WTC11 (cell line): Measurements from ENCODE around the gene ATAD2B. TPM values are rescaled to one million over a fixed set of nuclear protein-coding genes. Genes with fewer than 3 reads are reported as not detected.
A peak's percentile ranks its signal among the peaks of the same experiment; 100 is the strongest.

Source experiments
- ATAC-seq: fragments of 200-7000 bp; cut with Tn5 transposase; 2 replicates; pipeline ENCODE4 v1.10.0; 2021; ENCODE audit warnings: mild to moderate bottlenecking, moderate library complexity
- Bru-seq: library from RNA; stranded (reverse); fragments of 400-500 nt; gene quantifications from one replicate; lab custom pipeline; 2021; lab: Mats Ljungman, UMichigan
- CTCF ChIA-PET: fragments of 300-600 bp; sonication (Branson Sonifier 250); formaldehyde crosslinking; loops from one replicate; lab custom pipeline; 2021; ENCODE audit warnings: antibody characterized with exemption; lab: Charles Lee
- POLR2A ChIA-PET: fragments of 350-600 bp; sonication (Branson Sonifier 250); formaldehyde crosslinking; loops from one replicate; lab custom pipeline; 2021; ENCODE audit warnings: antibody characterized with exemption; lab: Charles Lee
- DNase-seq: peaks from one replicate; pipeline ENCODE4 v3.0.0; 2021; ENCODE audit warnings: low spot score
- H3K27ac Mint-ChIP-seq: 2 replicates; pipeline ENCODE4 v1.8.0; 2021; ENCODE audit warnings: mixed read lengths
- H3K27me3 Mint-ChIP-seq: 2 replicates; pipeline ENCODE4 v1.8.0; 2021; ENCODE audit warnings: low read depth, mild to moderate bottlenecking, moderate library complexity, mixed read lengths
- H3K36me3 Mint-ChIP-seq: 2 replicates; pipeline ENCODE4 v1.8.0; 2021; ENCODE audit warnings: mixed read lengths
- H3K4me1 Mint-ChIP-seq: 2 replicates; pipeline ENCODE4 v1.8.0; 2022; ENCODE audit warnings: mixed read lengths
- H3K4me3 Mint-ChIP-seq: 2 replicates; pipeline ENCODE4 v1.8.0; 2021; ENCODE audit warnings: mild to moderate bottlenecking, moderate library complexity, mixed read lengths
- H3K9me3 Mint-ChIP-seq: 2 replicates; pipeline ENCODE4 v1.8.0; 2021; ENCODE audit warnings: mixed read lengths
- ARID4B ChIP-seq: sonication (generic); formaldehyde crosslinking; IDR thresholded peaks from 2 replicates; pipeline ENCODE4 v1.8.0; 2023; ENCODE audit warnings: missing genetic modification reagents, mild to moderate bottlenecking, borderline replicate concordance
- ATF1 ChIP-seq: sonication (generic); formaldehyde crosslinking; IDR thresholded peaks from 2 replicates; pipeline ENCODE4 v1.8.1; 2023; ENCODE audit warnings: mild to moderate bottlenecking, moderate library complexity, missing genetic modification reagents
- ATF2 ChIP-seq: sonication (generic); formaldehyde crosslinking; IDR thresholded peaks from 2 replicates; pipeline ENCODE4 v1.8.1; 2022; ENCODE audit warnings: low read depth, missing genetic modification reagents, borderline replicate concordance
- CBFB ChIP-seq: sonication (generic); formaldehyde crosslinking; IDR thresholded peaks from 2 replicates; pipeline ENCODE4 v1.8.1; 2022; ENCODE audit warnings: mild to moderate bottlenecking, low read depth, missing genetic modification reagents
- CREB1 ChIP-seq: sonication (generic); formaldehyde crosslinking; IDR thresholded peaks from 2 replicates; pipeline ENCODE4 v1.8.0; 2023; ENCODE audit warnings: mild to moderate bottlenecking, missing genetic modification reagents
- FOXJ3 ChIP-seq: sonication (generic); formaldehyde crosslinking; IDR thresholded peaks from 2 replicates; pipeline ENCODE4 v1.9.0; 2021; ENCODE audit warnings: missing genetic modification reagents, mild to moderate bottlenecking, borderline replicate concordance
- IRF1 ChIP-seq: sonication (generic); formaldehyde crosslinking; IDR thresholded peaks from 2 replicates; pipeline ENCODE4 v1.8.0; 2023; ENCODE audit warnings: missing genetic modification reagents
- NR3C1 ChIP-seq: sonication (generic); formaldehyde crosslinking; conservative IDR thresholded peaks from 2 replicates; pipeline ENCODE4 v1.8.1; 2023; ENCODE audit warnings: low read depth, mild to moderate bottlenecking, missing genetic modification reagents
- PREB ChIP-seq: sonication (generic); formaldehyde crosslinking; IDR thresholded peaks from 2 replicates; pipeline ENCODE4 v1.8.1; 2022; ENCODE audit warnings: mild to moderate bottlenecking, missing genetic modification reagents, moderate library complexity, borderline replicate concordance
- RORB ChIP-seq: fragments of 250-450 bp; sonication (Bioruptor Pico); IDR thresholded peaks from 2 replicates; pipeline ENCODE4 v1.9.0; 2021; ENCODE audit warnings: mild to moderate bottlenecking
- STAT6 ChIP-seq: sonication (generic); formaldehyde crosslinking; conservative IDR thresholded peaks from 2 replicates; pipeline ENCODE4 v1.8.1; 2023; ENCODE audit warnings: mild to moderate bottlenecking, low read depth, missing genetic modification reagents, moderate library complexity
- TEAD1 ChIP-seq: sonication (generic); formaldehyde crosslinking; IDR thresholded peaks from 2 replicates; pipeline ENCODE4 v1.8.0; 2022; ENCODE audit warnings: mild to moderate bottlenecking, missing genetic modification reagents
- USF1 ChIP-seq: sonication (generic); formaldehyde crosslinking; IDR thresholded peaks from 2 replicates; pipeline ENCODE4 v1.8.0; 2022; ENCODE audit warnings: mild to moderate bottlenecking, missing genetic modification reagents
- USF2 ChIP-seq: sonication (generic); formaldehyde crosslinking; IDR thresholded peaks from 2 replicates; pipeline ENCODE4 v1.8.1; 2023; ENCODE audit warnings: mild to moderate bottlenecking, missing genetic modification reagents, moderate library complexity
- ZNF263 ChIP-seq: sonication (generic); formaldehyde crosslinking; IDR thresholded peaks from 2 replicates; pipeline ENCODE4 v1.8.1; 2022; ENCODE audit warnings: low read depth, mild to moderate bottlenecking, moderate library complexity, missing genetic modification reagents
- ZNF532 ChIP-seq: fragments of 250-450 bp; sonication (Bioruptor Pico); IDR thresholded peaks from 2 replicates; pipeline ENCODE4 v1.9.0; 2021; ENCODE audit warnings: mild to moderate bottlenecking, borderline replicate concordance
- long read RNA-seq, 3 experiments: library from RNA in 1 of 3; library from capped mRNA in 1 of 3; library from polyadenylated mRNA in 1 of 3; unstranded in 2 of 3; stranded (forward) in 1 of 3; transcript quantifications; one replicate each; pipeline ENCODE4 v2.0.0, GENCODE V29; 2021
- total RNA-seq: library from RNA; stranded (reverse); gene quantifications from 3 replicates; pipeline ENCODE4 v1.2.3, GENCODE V29; 2021

Gene ATAD2B
- total RNA-seq (18.3 to 21.5 TPM (median 18.4 TPM) in 3 replicates), Bru-seq, nascent RNA (percentile 73 among the genes with signal in this experiment)
- long read RNA-seq, experiment 1, full-length matches to known transcripts = 11 of 59 reads
- long read RNA-seq, experiment 1, partial matches to known transcripts = 18 of 59 reads
- long read RNA-seq, experiment 1, other reads (novel, unspliced or antisense) = 30 of 59 reads
- long read RNA-seq, experiment 2, partial matches to known transcripts = 5 of 10 reads
- long read RNA-seq, experiment 2, other reads (novel, unspliced or antisense) = 5 of 10 reads
- long read RNA-seq, experiment 3 = 0 reads

GRCh38 chr2:23926750-23927571, at the start of gene ATAD2B:
ATAD2B (minus strand) TSS chr2:23927123; CDS start chr2:23926770, 353 bp downstream.
- ChIA-PET POLR2A (interaction anchor here (0.6 to 3.2 kb wide), 17 partner anchors 9 to 542 kb away, joined by 3 to 83 read pairs (median 5); partner anchors contain the start of genes KLHL29, SF3B6, TP53I3 and UBXN2A), CTCF (interaction anchor here (0.6 to 3.4 kb wide), 55 partner anchors 9 to 895 kb away, joined by 3 to 52 read pairs (median 4); partner anchors contain the start of genes MFSD2B, SF3B6, TP53I3 and UBXN2A)
- Mint-ChIP-seq H3K4me1 (peaks cover 21% of the 10 kb centered on the region), H3K9me3 (no peaks in the 10 kb centered on the region), H3K27ac (peak within 1 kb of the TSS; percentile 99), H3K36me3 (peaks cover 9% of the 10 kb centered on the region), H3K27me3 (no peaks in the 10 kb centered on the region), H3K4me3 (peak within 1 kb of the TSS; percentile 96)
- peak; percentile 95 for DNase-seq
- peak; percentile 94 for ATAC-seq
- TF ChIP-seq USF1 (CRISPR knock-in tag) (no peak), CBFB (CRISPR knock-in tag) (peak; percentile 21; the same call in 1 of the 2 replicates), ATF2 (CRISPR knock-in tag) (no peak), ATF1 (CRISPR knock-in tag) (no peak), FOXJ3 (no peak), ZNF263 (CRISPR knock-in tag) (no peak), IRF1 (no peak), TEAD1 (CRISPR knock-in tag) (peak; percentile 84; the same call in 1 of the 2 replicates), RORB (CRISPR knock-in tag) (no peak), ARID4B (peak; percentile 21; the same call in 1 of the 2 replicates), USF2 (CRISPR knock-in tag) (peak; percentile 48), PREB (CRISPR knock-in tag) (peak; percentile 38; the same call in 1 of the 2 replicates), ZNF532 (CRISPR knock-in tag) (no peak), STAT6 (CRISPR knock-in tag) (0 out of 2 replicates have a peak, but pooled peaks have one; percentile 64), NR3C1 (CRISPR knock-in tag) (0 out of 2 replicates have a peak, but pooled peaks have one; percentile 56), CREB1 (CRISPR knock-in tag) (0 out of 2 replicates have a peak, but pooled peaks have one; percentile 43)
